ENCODE measurements around the gene NFATC2.

Gene NFATC2

GRCh38 chr20:51383891-51384510 is 158.5 kb downstream of the NFATC2 start:
- TF ChIP-seq CTCF (IDR thresholded peaks at IDR 0.05; ENCODE audit: low read depth, low read length): no peak
- DNase-seq: no peak
- Histone ChIP-seq H3K9me3 (ENCODE audit: severe bottlenecking) (no peaks in the 10 kb centered on the region), H3K27me3 (ENCODE audit: insufficient read depth, low read depth, severe bottlenecking) (peaks cover 95% of the 10 kb centered on the region), H3K27ac (no peak overlapping the region), H3K4me3 (ENCODE audit: low read depth, low read length) (no peak overlapping the region), H3K36me3 (no peaks in the 10 kb centered on the region)

GRCh38 chr20:51382986-51383821 is 159.3 kb downstream of the NFATC2 start:
- TF ChIP-seq CTCF (IDR thresholded peaks at IDR 0.05; ENCODE audit: low read depth, low read length): no peak
- H3K27ac ChIP-seq: no peak overlapping the region
- no peak overlapping the region for H3K4me3 ChIP-seq (ENCODE audit: low read depth, low read length)
- H3K9me3 ChIP-seq (ENCODE audit: severe bottlenecking): no peaks in the 10 kb centered on the region
- H3K27me3 ChIP-seq (ENCODE audit: insufficient read depth, low read depth, severe bottlenecking): peaks cover 93% of the 10 kb centered on the region
- DNase-seq: no peak
- no peaks in the 10 kb centered on the region for H3K36me3 ChIP-seq

- H3K4me3 ChIP-seq (ENCODE audit: low read depth, low read length): no peak overlapping the region
- no peak for DNase-seq
- H3K36me3 ChIP-seq: no peaks in the 10 kb centered on the region
- TF ChIP-seq CTCF (IDR thresholded peaks at IDR 0.05; ENCODE audit: low read depth, low read length): no peak
- H3K27me3 ChIP-seq (ENCODE audit: insufficient read depth, low read depth, severe bottlenecking): peaks cover 94% of the 10 kb centered on the region
- no peak overlapping the region for H3K27ac ChIP-seq
- H3K9me3 ChIP-seq (ENCODE audit: severe bottlenecking): no peaks in the 10 kb centered on the region
These were observed 160.2 kb downstream of the NFATC2 start for GRCh38 chr20:51382111-51382985.

- H3K27ac ChIP-seq: no peak overlapping the region
These were observed 161.0 kb downstream of the NFATC2 start for GRCh38 chr20:51381557-51381956.

More at GRCh38 chr20:51381557-51381956, 161.0 kb downstream of the NFATC2 start:
- TF ChIP-seq CTCF (IDR thresholded peaks at IDR 0.05; ENCODE audit: low read depth, low read length): 0 out of 2 replicates have a peak, but pooled peaks have one; percentile 13
- Histone ChIP-seq H3K4me3 (ENCODE audit: low read depth, low read length) (no peak overlapping the region), H3K9me3 (ENCODE audit: severe bottlenecking) (no peaks in the 10 kb centered on the region), H3K27me3 (ENCODE audit: insufficient read depth, low read depth, severe bottlenecking) (peaks cover 94% of the 10 kb centered on the region), H3K36me3 (no peaks in the 10 kb centered on the region)
- no peak for DNase-seq
